HG02973 (cell line): ENCODE data around the gene IKZF4.
"Not testable (repeated sequence)": the region's sequence is repeated elsewhere in the genome, so short reads cannot be mapped to it uniquely, and the experiment has no call there.

Experiments used
- ATAC-seq: cut with Tn5 transposase; IDR thresholded peaks from one replicate; pipeline ENCODE4 v1.9.1; 2021; ENCODE audit warnings: moderate library complexity; ENCODE audit not compliant: unreplicated experiment

IKZF4 gene

DNA sequence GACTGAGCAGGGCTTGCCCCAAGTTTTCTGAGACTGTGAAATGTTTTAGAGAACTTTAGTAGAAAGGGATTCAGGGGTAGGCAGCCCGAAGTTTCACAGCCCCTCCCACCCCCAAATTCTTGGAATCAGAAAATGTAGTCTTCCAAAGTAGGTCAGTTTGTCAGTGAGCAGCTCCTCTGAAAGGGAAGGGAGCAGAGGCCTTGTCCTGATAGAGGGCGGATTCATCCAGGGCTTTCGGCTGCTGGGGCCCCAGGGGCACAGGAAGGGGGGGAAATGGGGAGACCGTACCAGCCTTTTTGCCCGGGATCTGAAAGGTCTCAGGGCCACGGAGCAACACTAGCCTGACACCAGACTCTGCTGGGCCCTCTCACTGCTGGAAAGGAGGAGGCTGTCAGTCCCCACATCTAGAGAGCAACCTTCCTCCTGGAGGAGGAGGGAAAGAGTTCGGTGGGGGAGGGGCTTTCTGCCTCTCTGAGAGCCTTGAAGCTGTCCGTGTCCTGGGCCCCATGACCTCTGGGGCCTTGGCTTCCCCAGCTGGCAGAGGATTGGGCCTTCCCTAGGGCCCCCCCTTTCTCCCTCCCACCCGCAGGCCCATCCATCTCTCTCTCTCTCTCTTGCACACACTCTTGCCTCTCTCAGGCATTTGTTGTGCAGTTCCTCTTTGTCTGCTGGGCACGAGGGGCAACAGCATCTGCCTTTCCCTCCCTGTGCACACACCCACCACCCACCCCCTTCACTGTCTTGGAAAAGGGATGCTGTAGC lies at the start of gene IKZF4:
IKZF4 (plus strand) TSS at position 621 of the 762 bp plus-strand sequence. CDS start 451 bp downstream, outside the sequence.
- no peak for ATAC-seq

DNA sequence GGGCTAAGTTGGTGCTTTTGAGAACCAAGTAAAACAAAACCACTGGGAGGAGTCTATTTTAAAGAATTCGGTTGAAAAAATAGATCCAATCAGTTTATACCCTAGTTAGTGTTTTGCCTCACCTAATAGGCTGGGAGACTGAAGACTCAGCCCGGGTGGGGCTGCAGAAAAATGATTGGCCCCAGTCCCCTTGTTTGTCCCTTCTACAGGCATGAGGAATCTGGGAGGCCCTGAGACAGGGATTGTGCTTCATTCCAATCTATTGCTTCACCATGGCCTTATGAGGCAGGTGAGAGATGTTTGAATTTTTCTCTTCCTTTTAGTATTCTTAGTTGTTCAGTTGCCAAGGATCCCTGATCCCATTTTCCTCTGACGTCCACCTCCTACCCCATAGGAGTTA lies 48.8 kb upstream of the IKZF4 start:
- ATAC-seq: no peak

DNA sequence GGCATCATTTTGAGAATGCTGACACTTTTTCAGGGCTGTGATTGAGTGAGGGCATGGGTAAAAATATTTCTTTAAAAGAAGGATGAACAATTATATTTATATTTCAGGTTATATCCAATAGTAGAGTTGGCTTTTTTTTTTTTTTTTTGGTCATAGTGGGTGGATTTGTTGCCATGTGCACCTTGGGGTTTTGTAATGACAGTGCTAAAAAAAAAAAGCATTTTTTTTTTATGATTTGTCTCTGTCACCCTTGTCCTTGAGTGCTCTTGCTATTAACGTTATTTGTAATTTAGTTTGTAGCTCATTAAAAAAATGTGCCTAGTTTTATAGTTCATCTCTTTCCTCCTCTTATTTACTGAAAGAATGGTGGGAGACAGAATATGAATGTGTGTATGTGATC lies 48.4 kb upstream of the IKZF4 start:
- no peak for ATAC-seq

DNA sequence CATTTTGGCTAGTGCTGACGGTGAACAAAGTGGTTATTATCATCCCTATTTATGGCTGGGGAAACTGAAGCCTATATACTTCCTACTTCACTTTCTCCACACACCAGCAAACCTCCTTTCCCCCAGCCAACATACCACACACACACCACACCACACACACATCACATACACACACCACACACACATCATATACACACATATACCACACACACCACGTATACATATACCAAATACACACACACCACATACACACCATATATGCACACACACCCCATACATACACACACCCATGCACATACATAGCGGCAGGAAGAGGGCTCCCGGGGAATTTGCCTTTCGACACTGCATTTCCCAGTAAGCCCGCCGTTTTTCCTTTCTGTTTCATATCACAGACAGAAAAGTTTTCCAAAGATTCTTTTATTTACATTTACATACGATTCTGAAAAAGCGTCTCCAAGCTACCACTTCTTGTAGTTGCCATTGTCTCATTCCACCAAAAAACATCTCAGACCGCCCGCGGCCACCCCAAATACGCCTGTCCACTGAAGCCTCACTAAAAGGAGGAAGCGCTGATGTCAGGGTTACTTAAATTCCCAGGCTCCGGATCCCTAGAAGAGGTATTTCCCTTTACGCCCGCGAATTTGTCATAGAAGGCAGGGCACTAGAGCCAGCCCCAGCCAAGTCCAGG lies 47.8 kb upstream of the IKZF4 start:
- ATAC-seq: no peak

DNA sequence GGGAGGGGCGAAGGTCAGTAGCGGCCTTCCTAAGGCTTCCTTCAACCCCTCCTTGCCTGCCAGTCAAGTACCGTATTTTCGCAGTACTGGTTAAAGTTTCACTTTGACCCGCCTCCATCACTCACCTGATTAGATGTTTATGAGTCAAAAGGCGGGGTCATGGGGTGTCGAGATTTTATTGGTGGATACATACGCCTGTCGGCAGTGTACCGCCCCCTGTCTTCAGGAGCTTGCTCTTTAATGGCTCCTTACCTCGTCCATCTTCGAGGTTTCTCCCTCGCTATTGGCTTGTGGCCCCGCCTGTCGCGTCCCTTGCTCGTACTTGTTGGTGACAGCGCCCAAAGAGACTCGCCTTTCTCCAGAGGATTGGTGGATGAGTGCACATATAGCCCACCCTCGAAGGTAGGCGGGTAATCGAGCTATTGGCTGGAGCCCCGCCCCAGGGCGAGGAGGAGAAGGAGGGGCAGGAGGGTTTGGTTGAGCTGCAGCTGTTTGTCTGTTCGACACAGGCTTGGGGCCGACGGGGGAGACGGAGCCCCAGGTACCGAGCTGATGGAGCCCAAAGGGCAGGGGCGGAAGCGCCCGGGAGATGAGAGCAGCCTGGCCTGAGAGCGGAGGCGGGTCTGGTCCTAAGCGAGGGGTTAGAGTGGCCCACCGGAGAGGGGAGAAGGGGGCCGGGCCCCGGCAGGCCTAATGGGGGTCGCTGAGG lies 47.1 kb upstream of the IKZF4 start, which contains the start of gene RAB5B:
RAB5B (plus strand) TSS at position 480 of the 709 bp plus-strand sequence. CDS start 12,883 bp downstream, outside the sequence.
- peak; percentile 92 for ATAC-seq

DNA sequence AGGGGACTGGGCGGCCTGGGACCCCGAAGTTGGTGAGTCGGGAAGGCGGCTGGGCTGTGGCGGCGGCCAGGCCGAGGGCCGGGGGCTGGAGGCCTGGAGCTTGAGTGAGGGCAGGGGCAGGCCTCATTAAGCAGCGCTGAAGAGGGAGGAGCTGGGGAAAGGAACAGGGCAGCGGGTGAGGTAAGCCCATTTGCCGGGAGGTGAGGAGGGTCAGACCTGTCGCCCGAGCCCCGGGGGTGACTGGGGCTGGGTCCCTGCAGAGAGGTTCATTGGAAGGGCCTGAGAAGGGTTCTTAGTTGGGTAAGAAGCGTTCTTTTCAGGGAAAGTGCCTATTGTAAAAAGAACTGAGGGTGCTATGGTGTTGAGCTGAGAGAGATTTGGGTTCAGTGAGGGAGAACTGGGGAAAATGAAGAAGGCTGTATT lies 46.5 kb upstream of the IKZF4 start:
- peak; percentile 15 for ATAC-seq

DNA sequence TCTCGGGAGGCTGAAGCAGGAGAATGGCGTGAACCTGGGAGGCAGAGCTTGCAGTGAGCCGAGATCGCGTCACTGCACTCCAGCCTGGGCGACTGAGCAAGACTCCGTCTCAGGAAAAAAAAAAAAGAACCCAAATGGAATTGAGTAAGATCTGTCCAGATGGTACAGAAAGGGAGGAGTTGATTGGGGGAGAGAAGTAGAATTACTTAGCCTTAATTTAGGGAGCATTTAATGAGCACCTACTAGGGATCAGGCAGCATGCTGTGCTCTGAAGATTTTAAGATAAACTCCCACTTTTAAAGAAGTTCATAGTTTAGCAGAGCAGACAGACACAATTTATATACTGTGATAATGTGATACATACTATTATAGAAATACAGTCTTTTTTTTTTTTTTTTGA lies 42.5 kb upstream of the IKZF4 start:
- ATAC-seq: no peak

DNA sequence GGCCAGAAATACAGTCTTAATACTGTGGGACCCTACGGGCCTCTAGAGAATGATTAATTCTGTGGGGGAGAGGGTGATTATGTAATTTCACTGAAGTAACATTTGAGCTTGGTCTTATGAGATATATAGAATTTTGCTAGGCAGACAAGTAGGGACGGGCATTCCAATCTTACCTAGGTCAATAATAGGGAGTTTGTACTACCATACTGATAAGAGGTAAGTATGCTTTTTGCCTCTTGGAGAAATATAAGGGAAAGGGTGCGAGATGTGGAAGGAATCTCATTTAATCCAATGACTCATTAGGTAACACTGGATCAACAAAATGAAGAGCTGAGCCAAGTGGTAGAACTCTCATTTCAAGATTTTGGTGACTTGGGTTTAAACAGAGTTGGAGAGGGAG lies 41.8 kb upstream of the IKZF4 start:
- ATAC-seq: no peak

DNA sequence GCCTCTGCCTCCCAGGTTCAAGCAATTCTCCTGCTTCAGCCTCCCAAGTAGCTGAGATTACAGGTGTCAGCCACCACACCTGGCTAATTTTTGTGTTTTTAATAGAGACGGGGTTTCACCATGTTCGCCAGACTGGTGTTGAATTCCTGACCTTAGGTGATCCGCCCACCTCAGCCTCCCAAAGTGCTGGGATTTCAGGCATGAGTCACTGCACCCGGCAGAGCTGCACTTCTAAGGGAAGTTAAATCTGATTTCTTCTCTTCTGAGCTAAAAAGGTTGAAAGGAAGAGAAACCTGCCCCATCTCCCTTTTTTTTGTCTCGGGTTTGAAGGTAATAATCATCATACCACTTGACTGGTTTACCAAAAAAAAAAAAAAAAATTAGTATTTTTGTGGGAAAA lies 39.0 kb upstream of the IKZF4 start:
- not testable (repeated sequence) for ATAC-seq

DNA sequence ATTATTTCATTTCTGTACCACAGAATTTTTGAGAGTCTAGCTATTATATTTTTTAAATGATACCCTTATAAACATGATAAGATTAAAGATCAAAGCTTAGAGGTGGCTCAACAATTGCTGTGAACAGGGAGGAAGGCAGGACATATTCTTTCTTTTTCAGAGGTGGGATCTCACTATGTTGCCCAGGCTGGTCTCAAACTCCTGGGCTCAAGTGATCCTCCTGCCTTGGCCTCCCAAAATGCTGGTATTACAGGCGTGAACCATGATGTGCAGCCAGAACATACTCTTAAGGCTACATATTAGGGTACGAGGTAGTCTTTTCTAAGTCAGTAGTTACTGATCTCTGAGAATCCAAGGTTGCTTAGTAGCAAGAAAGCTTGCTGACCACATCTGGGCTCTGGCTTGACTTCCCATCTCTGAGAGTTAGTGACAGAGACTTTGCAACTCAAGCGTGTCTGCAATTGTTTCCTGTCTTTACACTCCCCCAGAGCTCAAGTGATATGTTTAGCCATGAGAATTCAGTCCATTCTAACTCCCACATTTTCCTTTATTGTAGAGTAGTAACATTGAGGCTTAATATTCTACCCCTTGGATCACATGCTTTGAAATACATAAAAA lies 38.4 kb upstream of the IKZF4 start:
- no peak for ATAC-seq

DNA sequence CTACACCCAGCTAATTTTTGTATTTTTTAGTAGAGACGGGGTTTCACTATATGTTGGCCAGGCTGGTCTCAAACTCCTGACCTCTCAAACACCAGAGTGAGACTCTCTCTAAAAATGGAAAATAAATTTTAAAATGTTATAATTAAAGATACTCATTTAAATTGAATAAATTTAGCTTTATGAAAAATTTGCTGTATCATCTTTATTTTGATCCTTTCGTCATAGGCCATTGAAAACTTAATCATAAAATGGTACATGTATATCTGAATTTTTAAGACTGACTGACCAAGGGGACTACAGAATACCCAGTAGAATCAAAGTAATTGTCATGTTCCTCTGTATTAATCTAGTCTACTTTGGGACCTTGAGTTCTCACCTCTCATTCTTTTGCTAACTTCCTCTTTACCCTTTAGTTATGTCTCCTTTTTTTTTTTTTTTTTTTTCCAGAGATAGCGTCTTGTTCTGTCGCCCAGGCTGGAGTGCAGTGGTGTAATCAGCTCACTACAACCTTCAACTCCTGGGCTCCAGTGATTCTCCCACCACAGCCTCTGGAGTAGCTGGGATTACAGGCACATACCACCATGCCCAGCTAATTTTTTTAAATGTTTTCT lies 37.5 kb upstream of the IKZF4 start:
- no peak for ATAC-seq

DNA sequence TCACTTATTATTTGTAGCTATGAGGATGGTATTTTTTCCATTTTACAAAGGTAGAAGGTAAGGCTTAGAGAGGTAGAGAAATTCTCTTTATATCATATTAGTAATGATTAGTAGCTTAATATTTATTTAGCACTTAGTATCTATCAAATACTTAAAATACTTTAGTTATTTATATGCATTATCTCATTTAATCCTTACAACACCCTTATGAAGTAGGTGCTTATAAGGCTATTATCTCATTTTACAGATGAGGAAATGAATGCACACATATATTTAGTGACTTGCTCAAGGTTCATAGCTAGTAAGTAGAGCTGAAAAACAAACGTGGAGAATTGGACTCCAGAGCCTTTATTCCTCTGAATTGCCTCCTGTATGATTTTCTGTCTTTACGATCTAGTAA lies 36.0 kb upstream of the IKZF4 start:
- ATAC-seq: no peak

DNA sequence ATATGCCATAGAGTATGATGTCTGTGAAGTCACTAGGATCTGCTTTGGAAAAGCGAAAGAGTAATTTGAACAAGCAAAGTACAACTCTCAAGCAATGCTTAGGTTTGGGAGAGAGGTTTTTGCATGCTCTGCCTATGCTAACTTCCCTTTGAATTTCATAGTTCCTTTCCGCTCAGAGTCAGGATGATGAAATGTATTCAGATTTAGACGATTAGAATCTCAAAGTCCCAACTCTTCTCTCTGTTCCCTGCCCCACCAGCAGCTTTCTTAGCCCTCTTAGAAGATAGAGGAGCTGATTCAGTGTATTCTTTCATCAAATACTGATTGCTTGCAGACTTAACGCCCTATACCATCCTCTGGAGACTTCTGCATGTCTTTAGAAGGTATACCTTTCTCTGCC lies 35.5 kb upstream of the IKZF4 start:
- no peak for ATAC-seq

DNA sequence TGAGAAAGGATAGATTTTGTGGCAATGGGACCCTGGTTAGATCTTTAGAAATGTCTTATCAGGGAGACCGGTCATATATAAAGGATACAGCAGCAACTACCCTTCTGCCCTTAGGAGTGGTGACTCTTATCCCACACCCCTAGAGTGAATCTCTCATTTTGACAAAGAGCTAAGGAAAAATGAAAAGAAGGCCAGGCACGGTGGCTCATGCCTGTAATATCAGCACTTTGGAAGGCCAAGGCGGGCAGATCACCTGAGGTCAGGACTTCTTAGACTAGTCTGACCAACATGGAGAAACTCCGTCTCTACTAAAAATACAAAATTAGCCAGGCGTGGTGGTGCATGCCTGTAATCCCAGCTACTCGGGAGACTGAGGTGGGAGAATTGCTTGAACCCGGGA lies 34.9 kb upstream of the IKZF4 start:
- ATAC-seq: not testable (repeated sequence)

DNA sequence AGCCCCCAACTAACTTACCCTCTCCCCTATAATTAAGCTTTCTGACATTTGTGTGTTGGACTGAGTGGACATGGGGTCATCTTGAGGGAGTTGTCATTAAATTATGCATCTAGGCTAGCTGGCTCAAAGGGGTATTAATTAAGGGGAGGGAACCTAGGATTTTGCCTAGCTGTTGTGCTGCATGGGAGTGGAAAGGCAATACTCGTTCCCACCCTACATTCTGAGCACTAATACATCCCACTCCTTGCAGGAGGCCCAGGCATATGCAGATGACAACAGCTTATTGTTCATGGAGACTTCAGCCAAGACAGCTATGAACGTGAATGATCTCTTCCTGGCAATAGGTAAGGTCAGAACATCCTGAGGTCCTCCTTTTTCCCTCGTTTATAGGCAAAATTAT lies 29.7 kb upstream of the IKZF4 start:
- no peak for ATAC-seq

DNA sequence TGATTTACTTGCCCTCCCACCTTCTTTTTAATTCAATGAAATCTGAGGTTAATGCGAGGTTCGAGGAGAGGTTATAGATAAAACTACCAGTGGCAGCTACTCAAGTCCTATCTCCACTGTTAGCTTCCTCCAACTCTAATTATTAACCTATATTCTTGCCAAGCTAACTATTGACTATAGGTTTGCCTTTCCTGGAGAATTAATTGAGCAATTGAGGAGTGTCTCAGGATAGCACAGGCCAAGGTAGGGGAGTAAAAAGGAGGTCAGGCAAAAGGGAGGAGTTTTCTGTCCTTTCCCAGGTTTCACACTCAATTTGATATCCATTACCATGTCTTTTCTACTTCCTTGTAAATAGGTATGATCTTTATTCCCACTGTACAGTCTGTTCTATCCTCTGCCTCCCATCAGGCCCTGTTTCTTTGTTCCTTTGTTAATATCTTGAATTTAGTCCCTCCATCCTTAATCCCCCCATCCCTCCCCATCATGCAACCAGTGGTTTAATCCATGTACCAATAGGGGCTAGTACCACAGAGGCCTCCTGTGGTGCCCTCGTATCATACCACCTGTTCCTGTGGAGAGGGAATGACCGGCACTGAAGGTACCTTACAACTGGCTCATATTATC lies 27.5 kb upstream of the IKZF4 start:
- ATAC-seq: no peak

DNA sequence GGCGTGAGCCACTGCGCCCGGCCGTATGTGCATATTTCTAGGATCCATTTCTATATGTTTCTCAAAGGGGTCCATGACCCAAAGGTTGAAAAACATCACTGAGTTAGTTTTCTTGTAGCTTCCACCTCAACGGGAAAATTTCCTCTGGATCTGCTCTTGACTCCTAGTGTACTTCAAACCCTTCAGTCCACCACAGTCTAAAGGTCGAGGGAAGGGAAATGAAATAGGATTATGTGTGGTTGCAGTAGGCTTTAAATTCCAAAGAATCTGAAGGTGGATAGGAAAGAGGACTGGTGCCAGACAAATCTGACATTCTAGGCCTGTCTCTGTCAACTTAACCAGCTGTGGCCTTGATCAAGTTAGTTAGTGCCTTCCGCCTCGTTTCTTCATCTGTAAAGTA lies 25.5 kb upstream of the IKZF4 start:
- no peak for ATAC-seq

DNA sequence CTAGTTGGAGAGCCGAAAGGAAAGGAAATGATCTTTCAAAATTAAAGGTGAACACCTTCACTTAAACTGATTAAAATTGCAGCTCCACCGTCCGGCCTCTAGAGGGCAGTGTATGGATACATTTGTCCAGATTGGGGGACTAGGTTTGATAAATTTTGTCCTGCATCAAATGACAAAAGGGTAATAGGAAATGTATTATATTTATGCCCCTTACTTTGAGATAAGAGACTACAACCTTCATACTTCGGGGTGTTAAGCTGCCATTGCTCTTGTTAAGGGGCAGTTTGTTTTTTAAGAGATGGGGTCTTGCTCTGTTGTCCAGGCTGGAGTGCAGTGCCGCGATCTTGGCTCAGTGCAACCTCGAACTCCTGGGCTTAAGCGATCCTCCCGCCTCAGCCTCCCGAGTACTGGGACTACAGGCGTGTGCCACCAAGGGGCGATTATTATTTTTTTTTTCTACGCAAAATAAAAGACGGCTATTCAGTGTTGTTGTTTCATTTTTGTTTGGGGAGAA lies 24.6 kb upstream of the IKZF4 start:
- no peak for ATAC-seq

DNA sequence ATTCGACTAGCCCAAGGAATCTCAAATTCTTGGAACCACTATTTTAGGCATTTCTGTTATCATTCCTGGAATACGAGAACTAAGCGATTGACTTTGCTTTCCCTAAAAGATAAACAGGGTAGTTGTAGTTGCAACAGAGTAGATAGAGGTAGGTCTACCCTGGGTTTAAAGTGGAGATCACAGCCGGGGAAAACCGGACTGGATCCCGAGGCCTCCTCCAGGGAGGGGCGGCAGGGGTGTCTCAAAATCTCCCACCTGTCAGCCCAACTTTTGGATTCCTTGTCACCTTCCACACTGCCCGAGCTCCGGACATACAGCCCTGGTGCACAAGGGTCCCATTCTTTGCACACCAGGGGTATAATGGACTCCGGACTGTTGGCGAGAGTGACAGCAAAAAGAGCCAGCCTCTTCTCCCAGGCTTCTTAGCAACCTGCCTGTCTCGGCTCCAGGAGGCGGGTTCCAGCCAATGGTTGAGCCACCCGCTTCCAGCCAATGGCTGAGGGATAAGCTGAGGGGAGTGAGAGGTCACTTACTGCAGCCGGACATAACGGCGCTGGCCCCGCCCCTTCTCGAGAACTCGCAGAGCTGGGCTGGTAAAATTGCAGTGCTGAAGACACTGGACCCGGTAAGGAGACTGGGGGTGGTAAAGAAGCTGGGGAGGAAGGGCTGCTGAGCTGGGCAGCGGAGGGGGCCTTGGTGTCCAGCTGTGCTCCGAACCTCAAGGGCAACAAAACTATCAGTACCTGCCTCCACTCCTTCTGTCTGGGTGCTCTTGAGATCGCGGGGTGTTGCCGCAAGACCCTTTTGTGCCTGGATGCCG lies 23.9 kb upstream of the IKZF4 start, which contains the start of gene SUOX:
SUOX (plus strand) TSS at position 562 of the 820 bp plus-strand sequence. CDS start 4,946 bp downstream, outside the sequence.
- ATAC-seq: peak; percentile 98
